Lower leg skin (tissue), 4 donors: Measurements from ENCODE around the gene PEX14. TPM values are rescaled to one million over a fixed set of nuclear protein-coding genes. Genes with fewer than 3 reads are reported as not detected.
"Not testable (repeated sequence)": the region's sequence is repeated elsewhere in the genome, so short reads cannot be mapped to it uniquely, and the experiment has no call there.

Source experiments
- DNase-seq, 2 donors: peaks; one replicate each; pipeline ENCODE4 v3.0.0-alpha.2; 2019; ENCODE audit warnings: low spot score in 2 of 2
- H3K4me3 ChIP-seq: fragments of 200-600 bp; sonication (generic); 2 replicates; pipeline ENCODE4 v1.5.1; 2017; ENCODE audit warnings: mild to moderate bottlenecking, low read depth; ENCODE audit not compliant: poor library complexity, severe bottlenecking
- POLR2A ChIP-seq, 2 donors: fragments of 450-650 bp; IDR thresholded peaks; one replicate each; pipeline ENCODE4 v1.6.1; 2016 to 2017; ENCODE audit warnings: antibody characterized with exemption in 2 of 2, mild to moderate bottlenecking in 1 of 2, moderate library complexity in 1 of 2
- WGBS, 2 donors: methylation state at CpG; one replicate each; pipeline ENCODE4 v1.1.5; 2018; 5-methylcytosine and 5-hydroxymethylcytosine counted together
- intact Hi-C: fragments of 100-400 bp; cut with DNase I; formaldehyde crosslinking; loops from one replicate; pipeline ENCODE4 v1.15.0; 2023; ENCODE audit warnings: low total_unique reads
- total RNA-seq, 4 donors: library from RNA; depleted of rRNA; stranded (reverse); fragments of >200 nt; gene quantifications; one replicate each; pipeline ENCODE4 v1.1.0, GENCODE V29; 2016
- TF ChIP-seq, protein P1 (sequence below), 3 donors: fragments of 450-650 bp; IDR thresholded peaks; one replicate each; pipeline ENCODE4 v1.5.1; 2016; ENCODE audit warnings: antibody characterized with exemption in 3 of 3, mild to moderate bottlenecking in 3 of 3, moderate library complexity in 2 of 3

Gene PEX14
- total RNA-seq, 4 donors from 2014 or later = 14.1 to 22.8 (median 18.9) TPM

DNA sequence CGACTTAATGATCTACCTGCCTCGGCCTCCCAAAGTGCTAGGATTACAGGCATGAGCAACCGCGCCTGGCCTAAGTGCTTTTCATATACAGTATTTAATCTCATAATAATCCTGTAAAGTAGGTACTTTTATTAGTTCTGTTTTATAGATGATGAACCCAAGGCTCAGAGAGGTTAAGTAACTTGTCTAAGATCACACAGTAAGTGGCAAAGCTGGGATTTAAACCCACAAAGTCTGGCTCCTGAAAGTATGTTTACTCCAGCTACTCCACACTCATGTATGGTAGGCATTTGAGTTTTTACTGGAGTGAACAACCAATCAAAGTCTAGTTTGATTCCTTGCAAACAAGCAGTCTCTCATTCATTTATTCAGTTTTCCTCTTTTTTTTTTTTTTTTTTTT, 4.7 kb upstream of the PEX14 start:
- TF ChIP-seq, protein P1, sequence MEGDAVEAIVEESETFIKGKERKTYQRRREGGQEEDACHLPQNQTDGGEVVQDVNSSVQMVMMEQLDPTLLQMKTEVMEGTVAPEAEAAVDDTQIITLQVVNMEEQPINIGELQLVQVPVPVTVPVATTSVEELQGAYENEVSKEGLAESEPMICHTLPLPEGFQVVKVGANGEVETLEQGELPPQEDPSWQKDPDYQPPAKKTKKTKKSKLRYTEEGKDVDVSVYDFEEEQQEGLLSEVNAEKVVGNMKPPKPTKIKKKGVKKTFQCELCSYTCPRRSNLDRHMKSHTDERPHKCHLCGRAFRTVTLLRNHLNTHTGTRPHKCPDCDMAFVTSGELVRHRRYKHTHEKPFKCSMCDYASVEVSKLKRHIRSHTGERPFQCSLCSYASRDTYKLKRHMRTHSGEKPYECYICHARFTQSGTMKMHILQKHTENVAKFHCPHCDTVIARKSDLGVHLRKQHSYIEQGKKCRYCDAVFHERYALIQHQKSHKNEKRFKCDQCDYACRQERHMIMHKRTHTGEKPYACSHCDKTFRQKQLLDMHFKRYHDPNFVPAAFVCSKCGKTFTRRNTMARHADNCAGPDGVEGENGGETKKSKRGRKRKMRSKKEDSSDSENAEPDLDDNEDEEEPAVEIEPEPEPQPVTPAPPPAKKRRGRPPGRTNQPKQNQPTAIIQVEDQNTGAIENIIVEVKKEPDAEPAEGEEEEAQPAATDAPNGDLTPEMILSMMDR (IDR thresholded peaks at IDR 0.05) = no peak
- TF ChIP-seq POLR2A (IDR thresholded peaks at IDR 0.05) = no peak
- no peak for DNase-seq
- H3K4me3 ChIP-seq = no peak overlapping the region
- 90 to 94% methylated on average over 4 of the region's 4 CpGs for WGBS, 2 donors
- intact Hi-C loops = no loop called here

DNA sequence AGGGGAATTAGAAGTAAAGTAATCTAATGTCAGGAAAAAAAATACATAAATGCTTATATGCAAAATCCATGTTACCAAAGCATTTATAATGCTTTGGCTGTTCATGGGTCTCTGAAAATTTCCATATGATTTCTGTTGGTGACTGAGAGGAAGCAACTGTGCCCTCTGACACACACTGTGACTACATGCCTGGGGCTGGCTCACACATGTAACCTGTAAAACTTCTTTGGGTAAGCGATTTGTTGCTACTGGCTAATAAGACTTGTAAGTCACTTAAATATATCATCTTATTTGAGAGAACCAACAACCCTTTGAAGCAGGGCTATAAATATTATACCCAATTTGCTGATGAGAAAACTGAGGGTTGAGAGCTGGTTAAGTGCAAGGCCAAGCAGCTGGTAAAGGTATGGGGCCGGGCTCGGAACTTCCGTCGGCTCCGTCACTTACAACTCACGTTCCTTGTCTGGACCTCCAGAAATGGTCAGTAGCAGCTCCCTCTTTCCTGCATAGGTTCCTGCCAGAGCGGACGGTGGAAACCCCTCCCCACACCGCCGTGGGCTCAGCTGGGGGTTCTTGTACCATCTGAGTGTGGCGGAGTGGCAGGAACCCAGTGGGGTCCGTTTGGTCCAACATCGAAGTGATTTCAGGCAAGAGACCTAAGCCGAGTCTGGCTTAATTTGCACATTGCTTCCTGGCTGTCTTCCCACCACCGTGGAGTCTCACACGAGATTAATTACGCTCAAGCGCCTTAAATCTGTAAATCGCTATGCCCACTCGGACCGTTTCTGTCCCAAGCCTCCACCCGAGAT, 3.1 kb upstream of the PEX14 start:
- no peak for TF ChIP-seq POLR2A (IDR thresholded peaks at IDR 0.05)
- TF ChIP-seq, protein P1 (IDR thresholded peaks at IDR 0.05) = no peak
- WGBS, 2 donors = 7 to 10% methylated on average over 23 of the region's 23 CpGs
- no peak for DNase-seq
- intact Hi-C loops = no loop called here
- peak overlapping the region; percentile 61 for H3K4me3 ChIP-seq

DNA sequence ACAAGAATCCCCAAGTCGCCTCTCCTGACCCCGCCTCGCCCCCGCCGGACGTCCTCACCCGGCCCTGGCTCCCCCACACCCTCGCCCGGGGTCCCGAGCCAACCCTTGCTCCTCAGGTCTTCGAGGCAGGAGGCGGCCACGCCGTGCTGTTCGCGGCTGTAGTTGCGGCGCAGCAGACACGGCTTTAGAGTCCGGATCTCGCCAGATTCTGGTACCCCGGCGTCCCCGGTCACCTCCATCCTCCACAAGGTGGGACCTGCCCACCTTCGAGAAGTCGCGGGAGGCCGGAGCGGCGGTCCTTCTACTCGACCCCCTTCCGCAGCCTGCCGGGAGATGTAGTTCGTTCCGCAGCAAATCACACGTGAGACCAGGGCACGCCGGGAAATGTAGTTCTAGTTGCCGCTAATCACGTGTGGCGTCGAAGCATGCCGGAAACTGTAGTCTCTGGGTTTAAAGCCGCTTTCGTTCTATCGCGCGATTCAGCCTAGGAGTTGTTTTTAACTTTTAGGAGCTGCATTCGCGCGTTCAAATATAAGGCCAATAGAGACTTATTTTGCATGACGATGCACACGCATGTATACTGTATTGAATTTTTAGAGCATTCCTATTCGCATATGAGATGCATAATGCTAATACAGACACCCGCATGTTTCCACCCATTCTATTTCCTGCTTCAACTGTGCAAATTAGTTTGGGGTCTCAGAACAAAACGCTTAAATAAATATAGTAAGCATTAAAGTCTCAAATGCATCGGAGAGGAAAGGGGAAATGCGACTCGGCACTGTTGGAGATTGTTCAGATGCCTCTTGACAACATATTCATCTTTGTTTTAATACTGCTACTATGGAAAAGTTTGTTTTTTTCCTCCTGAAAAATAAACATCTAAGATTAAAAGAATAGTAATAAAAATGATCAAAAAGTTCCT, 2.3 kb upstream of the PEX14 start, which contains the start of gene DFFA:
TSS of gene DFFA (minus strand) at position 310 of the 925 bp plus-strand sequence. CDS start at position 239, 71 bp downstream.
- H3K4me3 ChIP-seq = peak within 1 kb of the TSS; percentile 61
- intact Hi-C loops = no loop called here
- DNase-seq = peak; percentile 96 to 98
- TF ChIP-seq POLR2A (IDR thresholded peaks at IDR 0.05) = no peak
- WGBS, 2 donors = 1 to 2% methylated on average over 39 to 57 of the region's 59 CpGs

DNA sequence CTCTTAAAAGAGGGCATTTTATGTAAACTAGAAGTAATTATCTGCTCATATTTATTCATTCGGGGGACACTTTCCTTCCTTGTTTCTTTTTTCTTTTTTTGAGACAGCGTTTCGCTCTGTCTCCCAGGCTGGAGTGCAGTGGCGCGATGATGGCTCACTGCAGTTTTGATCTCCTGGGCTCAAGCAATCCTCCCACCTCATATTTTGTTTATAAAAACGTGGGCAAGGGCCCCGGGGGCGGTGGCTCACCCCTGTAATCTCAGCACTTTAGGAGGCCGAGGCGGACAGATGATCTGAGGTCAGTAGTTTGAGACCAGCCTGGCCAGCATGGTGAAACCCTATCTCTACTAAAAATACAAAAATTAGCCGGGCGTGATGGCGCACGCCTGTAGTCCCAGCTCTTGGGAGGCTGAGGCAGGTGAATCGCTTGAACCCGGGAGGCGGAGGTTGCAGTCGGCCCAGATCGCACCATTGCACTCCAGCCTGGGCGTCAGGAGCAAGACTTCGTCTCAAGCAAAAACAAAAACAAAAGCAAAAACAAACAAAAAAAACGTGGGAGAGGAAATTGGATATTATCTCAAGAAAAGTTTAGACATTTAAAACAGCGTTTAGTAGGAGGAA, 1.5 kb upstream of the PEX14 start:
- TF ChIP-seq, protein P1 (IDR thresholded peaks at IDR 0.05) = no peak
- TF ChIP-seq POLR2A (IDR thresholded peaks at IDR 0.05) = no peak
- intact Hi-C loops = no loop called here
- DNase-seq = no peak
- no peak overlapping the region for H3K4me3 ChIP-seq
- WGBS, 2 donors = 92% methylated on average over 23 of the region's 23 CpGs

DNA sequence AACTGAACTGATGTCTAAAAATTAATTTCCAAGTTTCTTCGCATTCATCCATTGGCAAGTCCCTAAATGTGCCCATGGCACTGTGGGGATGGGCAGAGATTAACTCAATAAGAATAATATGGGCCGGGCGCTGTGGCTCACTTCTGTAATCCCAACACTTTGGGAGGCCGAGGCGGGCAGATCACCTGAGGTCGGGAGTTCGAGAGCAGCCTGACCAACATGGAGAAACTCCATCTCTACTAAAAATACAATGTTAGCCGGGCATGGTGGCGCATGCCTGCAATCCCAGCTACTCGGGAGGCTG, 489 bp upstream of the PEX14 start:
- H3K4me3 ChIP-seq, intact Hi-C loops, DNase-seq: not testable (repeated sequence)
- 85 to 88% methylated on average over 10 of the region's 10 CpGs for WGBS, 2 donors

DNA sequence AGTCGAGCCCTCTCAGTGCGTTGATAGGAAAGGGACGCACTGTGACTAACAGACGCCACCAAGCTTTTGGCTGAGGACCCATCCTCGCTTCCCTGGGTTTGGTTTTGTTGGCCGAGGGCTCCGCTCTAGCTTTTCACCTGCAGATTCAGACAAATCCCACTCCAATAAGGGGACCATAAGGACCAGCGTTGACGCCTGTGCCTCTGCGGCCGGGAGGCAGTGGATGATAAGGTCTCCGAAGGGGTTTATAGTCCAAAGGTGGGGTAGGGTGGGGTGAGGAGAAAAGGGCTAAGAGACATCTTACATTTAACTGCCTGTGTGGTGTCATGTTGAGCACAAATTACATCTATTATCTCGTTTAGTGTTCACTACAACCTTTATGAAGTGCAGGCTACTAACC, 760 bp downstream of the PEX14 start:
- intact Hi-C loops = no loop called here
- 1 to 2% methylated on average over 13 of the region's 13 CpGs for WGBS, 2 donors
- H3K4me3 ChIP-seq = peak overlapping the region; percentile 70
- TF ChIP-seq, protein P1 (IDR thresholded peaks at IDR 0.05) = no peak
- TF ChIP-seq POLR2A (IDR thresholded peaks at IDR 0.05) = no peak
- DNase-seq = no peak
